Activated T-cell treated with anti-CD3 and anti-CD28 coated beads, Interleukin-2, amount 50 U/mL, for 24 hours (primary cell): ENCODE results near the gene NR2C1.
"Not testable (repeated sequence)": the region's sequence is repeated elsewhere in the genome, so short reads cannot be mapped to it uniquely, and the experiment has no call there.

Experiments
- DNase-seq: peaks from one replicate; pipeline ENCODE4 v3.0.0-alpha.2; 2020
- H3K27ac Mint-ChIP-seq: 2 replicates; pipeline ENCODE4 v1.8.0; 2020; ENCODE audit warnings: mild to moderate bottlenecking, mixed read lengths
- H3K27me3 Mint-ChIP-seq: 2 replicates; pipeline ENCODE4 v1.8.0; 2020; ENCODE audit warnings: mixed read lengths
- H3K36me3 Mint-ChIP-seq: 2 replicates; pipeline ENCODE4 v1.8.0; 2020; ENCODE audit warnings: low read depth, mixed read lengths
- H3K4me1 Mint-ChIP-seq: 2 replicates; pipeline ENCODE4 v1.8.0; 2020; ENCODE audit warnings: low read depth, mixed read lengths
- H3K4me3 Mint-ChIP-seq: 2 replicates; pipeline ENCODE4 v1.8.0; 2020; ENCODE audit warnings: mild to moderate bottlenecking, moderate library complexity, mixed read lengths
- H3K9me3 Mint-ChIP-seq: 2 replicates; pipeline ENCODE4 v1.8.0; 2020; ENCODE audit warnings: mixed read lengths

The NR2C1 gene

GRCh38 chr12:95072900-95073697, at the start of gene NR2C1:
Gene NR2C1 (minus strand): TSS chr12:95073618. CDS start chr12:95067384, 6,234 bp downstream.
- peak within 1 kb of the TSS; percentile 94 for H3K27ac Mint-ChIP-seq
- no peaks in the 10 kb centered on the region for H3K27me3 Mint-ChIP-seq
- H3K9me3 Mint-ChIP-seq = no peaks in the 10 kb centered on the region
- H3K4me1 Mint-ChIP-seq = peaks cover 28% of the 10 kb centered on the region
- DNase-seq = peak; percentile 91
- peak within 1 kb of the TSS; percentile 96 for H3K4me3 Mint-ChIP-seq
- peaks cover 28% of the 10 kb centered on the region for H3K36me3 Mint-ChIP-seq

GRCh38 chr12:95118788-95119179, 45.4 kb upstream of the NR2C1 start:
- no peaks in the 10 kb centered on the region for H3K36me3 Mint-ChIP-seq
- no peak overlapping the region for H3K27ac Mint-ChIP-seq
- DNase-seq = no peak
- H3K4me3 Mint-ChIP-seq = no peak overlapping the region
- peaks cover 4% of the 10 kb centered on the region for H3K4me1 Mint-ChIP-seq
- H3K27me3 Mint-ChIP-seq = no peaks in the 10 kb centered on the region
- H3K9me3 Mint-ChIP-seq = no peaks in the 10 kb centered on the region

GRCh38 chr12:95118138-95118787, 44.8 kb upstream of the NR2C1 start:
- H3K9me3 Mint-ChIP-seq = no peaks in the 10 kb centered on the region
- H3K36me3 Mint-ChIP-seq = no peaks in the 10 kb centered on the region
- H3K27me3 Mint-ChIP-seq = no peaks in the 10 kb centered on the region
- no peak overlapping the region for H3K27ac Mint-ChIP-seq
- no peak for DNase-seq
- peaks cover 4% of the 10 kb centered on the region for H3K4me1 Mint-ChIP-seq
- H3K4me3 Mint-ChIP-seq = no peak overlapping the region

GRCh38 chr12:95117178-95117599, 43.8 kb upstream of the NR2C1 start:
- H3K9me3 Mint-ChIP-seq = no peaks in the 10 kb centered on the region
- DNase-seq = peak; percentile 32
- no peaks in the 10 kb centered on the region for H3K36me3 Mint-ChIP-seq
- H3K4me3 Mint-ChIP-seq = no peak overlapping the region
- H3K27me3 Mint-ChIP-seq = no peaks in the 10 kb centered on the region
- peaks cover 4% of the 10 kb centered on the region for H3K4me1 Mint-ChIP-seq
- H3K27ac Mint-ChIP-seq = no peak overlapping the region

GRCh38 chr12:95116773-95117172, 43.4 kb upstream of the NR2C1 start:
- H3K9me3 Mint-ChIP-seq = no peaks in the 10 kb centered on the region
- DNase-seq = no peak
- H3K36me3 Mint-ChIP-seq = no peaks in the 10 kb centered on the region
- no peak overlapping the region for H3K27ac Mint-ChIP-seq
- H3K4me1 Mint-ChIP-seq = peaks cover 4% of the 10 kb centered on the region
- H3K4me3 Mint-ChIP-seq = no peak overlapping the region
- no peaks in the 10 kb centered on the region for H3K27me3 Mint-ChIP-seq

GRCh38 chr12:95116341-95116740, 42.9 kb upstream of the NR2C1 start:
- no peak overlapping the region for H3K4me3 Mint-ChIP-seq

GRCh38 chr12:95115641-95116040, 42.2 kb upstream of the NR2C1 start:
- no peaks in the 10 kb centered on the region for H3K36me3 Mint-ChIP-seq
- H3K4me3 Mint-ChIP-seq = no peak overlapping the region
- H3K9me3 Mint-ChIP-seq = no peaks in the 10 kb centered on the region
- H3K27me3 Mint-ChIP-seq = no peaks in the 10 kb centered on the region
- peaks cover 4% of the 10 kb centered on the region for H3K4me1 Mint-ChIP-seq
- DNase-seq = no peak
- no peak overlapping the region for H3K27ac Mint-ChIP-seq

More at GRCh38 chr12:95116341-95116740, 42.9 kb upstream of the NR2C1 start:
- no peaks in the 10 kb centered on the region for H3K9me3 Mint-ChIP-seq
- H3K27me3 Mint-ChIP-seq = no peaks in the 10 kb centered on the region
- no peaks in the 10 kb centered on the region for H3K36me3 Mint-ChIP-seq
- H3K27ac Mint-ChIP-seq = no peak overlapping the region
- H3K4me1 Mint-ChIP-seq = peaks cover 4% of the 10 kb centered on the region
- no peak for DNase-seq

- Mint-ChIP-seq H3K4me3 (no peak overlapping the region), H3K36me3 (no peaks in the 10 kb centered on the region), H3K27ac (peak overlapping the region; percentile 20), H3K27me3 (no peaks in the 10 kb centered on the region), H3K9me3 (no peaks in the 10 kb centered on the region), H3K4me1 (peaks cover 4% of the 10 kb centered on the region)
- no peak for DNase-seq
Observed at GRCh38 chr12:95114766-95115405, 41.5 kb upstream of the NR2C1 start.

- no peaks in the 10 kb centered on the region for H3K27me3 Mint-ChIP-seq
- DNase-seq = no peak
- H3K36me3 Mint-ChIP-seq = no peaks in the 10 kb centered on the region
- H3K4me1 Mint-ChIP-seq = peaks cover 17% of the 10 kb centered on the region
- no peaks in the 10 kb centered on the region for H3K9me3 Mint-ChIP-seq
- no peak overlapping the region for H3K4me3 Mint-ChIP-seq
- no peak overlapping the region for H3K27ac Mint-ChIP-seq
Observed at GRCh38 chr12:95107362-95107761, 33.9 kb upstream of the NR2C1 start.

- H3K9me3 Mint-ChIP-seq = no peaks in the 10 kb centered on the region
- H3K4me1 Mint-ChIP-seq = peaks cover 19% of the 10 kb centered on the region
- H3K27ac Mint-ChIP-seq = no peak overlapping the region
- no peak overlapping the region for H3K4me3 Mint-ChIP-seq
- DNase-seq = no peak
- no peaks in the 10 kb centered on the region for H3K27me3 Mint-ChIP-seq
- H3K36me3 Mint-ChIP-seq = no peaks in the 10 kb centered on the region
Observed at GRCh38 chr12:95105540-95105939, 32.1 kb upstream of the NR2C1 start.

- H3K27ac Mint-ChIP-seq = no peak overlapping the region
- no peak for DNase-seq
- no peaks in the 10 kb centered on the region for H3K9me3 Mint-ChIP-seq
- H3K36me3 Mint-ChIP-seq = no peaks in the 10 kb centered on the region
- H3K4me1 Mint-ChIP-seq = peaks cover 19% of the 10 kb centered on the region
- no peaks in the 10 kb centered on the region for H3K27me3 Mint-ChIP-seq
- no peak overlapping the region for H3K4me3 Mint-ChIP-seq
Observed at GRCh38 chr12:95104919-95105452, 31.6 kb upstream of the NR2C1 start.

- H3K36me3 Mint-ChIP-seq = no peaks in the 10 kb centered on the region
- no peaks in the 10 kb centered on the region for H3K27me3 Mint-ChIP-seq
- H3K4me1 Mint-ChIP-seq = peaks cover 19% of the 10 kb centered on the region
- peak; percentile 34 for DNase-seq
- H3K9me3 Mint-ChIP-seq = no peaks in the 10 kb centered on the region
- peak overlapping the region; percentile 88 for H3K27ac Mint-ChIP-seq
- peak overlapping the region; percentile 28 for H3K4me3 Mint-ChIP-seq
Observed at GRCh38 chr12:95102916-95103671, 29.7 kb upstream of the NR2C1 start.

- not testable (repeated sequence) for H3K27me3 Mint-ChIP-seq, H3K36me3 Mint-ChIP-seq, H3K4me3 Mint-ChIP-seq, DNase-seq, H3K9me3 Mint-ChIP-seq, H3K27ac Mint-ChIP-seq
- peaks cover 19% of the 10 kb centered on the region for H3K4me1 Mint-ChIP-seq
Observed at GRCh38 chr12:95101957-95102356, 28.5 kb upstream of the NR2C1 start.
